Measurements from ENCODE around the gene COMMD6.
"Not testable (repeated sequence)": the region's sequence is repeated elsewhere in the genome, so short reads cannot be mapped to it uniquely, and the experiment has no call there.

Gene COMMD6

DNA sequence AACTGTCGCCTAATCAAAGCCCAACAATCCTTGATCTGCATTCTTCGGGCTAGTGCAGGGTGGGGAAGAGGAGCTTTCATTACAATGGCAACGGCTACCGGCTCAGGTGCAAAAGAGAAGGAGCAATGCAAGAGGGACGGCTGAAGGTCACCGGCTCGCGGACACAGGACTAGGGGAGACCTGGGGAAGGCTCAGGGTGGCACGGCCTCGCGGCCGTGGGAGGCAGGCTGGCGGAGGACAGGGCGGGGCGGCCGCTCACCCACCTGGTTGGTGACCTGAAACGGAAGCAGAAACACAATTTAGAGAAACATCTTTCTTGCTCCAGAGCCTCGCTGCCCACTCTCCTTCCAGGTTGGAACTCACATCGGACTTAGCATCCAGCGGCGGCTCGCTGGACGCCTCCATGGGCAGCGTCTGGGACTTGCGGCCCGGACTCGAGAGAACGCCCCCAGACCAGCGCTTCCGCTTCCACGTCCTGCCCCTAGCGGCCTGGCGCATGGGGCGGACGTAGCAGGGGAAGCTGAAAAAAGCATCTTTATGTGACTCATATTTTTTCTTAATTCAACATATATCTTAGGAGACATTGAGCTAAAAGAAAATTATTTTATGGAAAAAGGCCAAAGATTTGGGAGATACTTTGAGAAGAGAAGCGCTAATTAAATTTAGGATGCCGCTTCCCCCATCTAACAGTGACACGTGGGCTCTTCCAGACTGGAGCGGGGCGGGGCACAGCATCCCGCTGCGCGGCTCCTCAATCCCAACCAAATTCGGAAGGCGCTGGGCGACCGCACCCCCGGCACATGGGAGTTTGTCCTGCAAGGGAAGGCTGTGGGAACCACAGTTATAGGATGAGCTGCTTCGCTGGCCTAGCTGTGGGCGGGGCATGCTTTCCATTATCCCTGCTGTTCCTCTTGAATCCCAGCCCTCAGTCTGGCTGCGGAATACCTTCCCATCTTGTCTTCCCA is at the start of gene COMMD6:
Gene COMMD6, minus strand, starts transcription at position 441 of the 965 bp plus-strand sequence. Its CDS starts 36 bp downstream, at position 405.
- peak in 1 of 2 donors; percentile 34 for DNase-seq (ENCODE audit: low read depth in 2 of 2)

DNA sequence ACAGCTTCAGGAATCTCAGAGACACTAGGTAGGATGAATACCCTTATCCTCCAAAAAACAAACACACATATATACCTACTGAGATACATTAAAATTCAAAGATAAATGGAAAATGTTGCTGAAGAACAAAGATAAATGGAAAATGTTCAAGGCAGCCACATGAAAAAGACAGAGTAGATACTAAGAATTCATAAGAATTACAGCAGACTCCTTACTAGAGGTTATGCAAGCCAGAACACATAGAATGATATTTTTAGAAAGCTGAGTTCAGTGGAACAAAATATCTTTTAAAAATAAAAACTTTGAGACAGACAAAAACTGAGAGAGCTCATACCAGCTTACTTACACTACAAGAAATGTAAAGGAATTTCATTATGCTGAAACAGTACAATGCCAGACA is 47.5 kb upstream of the COMMD6 start:
- no peak for DNase-seq (ENCODE audit: low read depth in 2 of 2)

- no peak for DNase-seq (ENCODE audit: low read depth in 2 of 2)
Measured at GRCh38 chr13:75583091-75583490, 45.5 kb upstream of the COMMD6 start.

DNA sequence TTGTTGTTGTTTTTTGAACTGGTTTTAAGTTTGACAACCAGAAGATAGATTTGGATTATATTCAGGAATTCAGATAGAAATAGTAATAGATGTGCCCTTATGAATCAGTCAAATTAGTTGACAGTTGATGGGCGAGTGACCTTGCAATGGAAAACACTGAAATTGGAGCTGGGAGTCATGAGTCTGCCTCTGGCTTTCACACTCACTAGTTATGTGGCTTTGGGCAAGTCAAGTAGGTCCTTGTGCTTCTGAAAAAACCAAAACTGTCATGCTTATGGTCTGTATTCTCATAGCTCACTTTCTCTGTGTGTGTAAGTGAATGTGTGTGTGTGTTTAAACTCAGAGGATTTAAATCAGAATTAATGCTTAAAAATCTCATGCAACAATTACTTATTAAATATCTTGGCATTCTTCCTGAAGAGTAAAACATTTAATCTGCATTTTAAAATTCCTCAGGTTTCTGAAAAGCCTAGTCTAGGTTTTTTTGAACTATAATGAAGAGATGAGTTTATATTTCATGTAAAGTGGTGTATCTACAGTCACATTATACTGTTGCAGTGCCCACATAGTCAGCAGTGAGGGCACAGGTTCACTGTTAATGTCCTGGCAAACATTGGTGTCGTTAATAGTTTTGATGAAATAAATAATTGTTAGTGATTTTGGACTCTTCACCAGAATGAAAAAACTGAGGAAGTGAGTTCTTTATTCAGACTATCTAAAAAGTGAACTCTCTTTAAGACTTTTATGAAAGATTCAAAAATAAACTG is 44.4 kb upstream of the COMMD6 start:
- no peak for DNase-seq (ENCODE audit: low read depth in 2 of 2)

DNA sequence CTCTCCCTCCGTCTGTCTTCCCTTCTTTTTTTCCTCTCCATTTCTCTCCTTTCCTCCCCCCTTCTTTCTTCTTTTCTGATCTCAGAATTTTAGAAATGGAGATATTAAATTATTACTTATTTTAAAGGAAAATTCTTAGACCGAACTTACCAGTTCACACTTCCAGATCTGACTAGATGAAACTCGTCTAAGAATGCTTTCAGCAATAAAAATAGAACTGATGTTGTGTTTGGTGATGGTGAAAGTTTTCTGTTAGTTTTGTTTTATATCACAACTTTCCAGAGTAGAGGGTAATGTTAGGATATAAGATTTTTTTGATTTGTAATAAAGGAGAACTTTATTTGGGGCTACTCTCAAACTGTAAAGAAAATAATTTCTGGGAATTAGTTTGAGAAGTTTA is 41.9 kb upstream of the COMMD6 start:
- no peak for DNase-seq (ENCODE audit: low read depth in 2 of 2)

GRCh38 chr13:75569576-75569975 is 31.9 kb upstream of the COMMD6 start:
- no peak for DNase-seq (ENCODE audit: low read depth in 2 of 2)

GRCh38 chr13:75566658-75567057 is 29.0 kb upstream of the COMMD6 start:
- DNase-seq (ENCODE audit: low read depth in 2 of 2) = no peak

DNA sequence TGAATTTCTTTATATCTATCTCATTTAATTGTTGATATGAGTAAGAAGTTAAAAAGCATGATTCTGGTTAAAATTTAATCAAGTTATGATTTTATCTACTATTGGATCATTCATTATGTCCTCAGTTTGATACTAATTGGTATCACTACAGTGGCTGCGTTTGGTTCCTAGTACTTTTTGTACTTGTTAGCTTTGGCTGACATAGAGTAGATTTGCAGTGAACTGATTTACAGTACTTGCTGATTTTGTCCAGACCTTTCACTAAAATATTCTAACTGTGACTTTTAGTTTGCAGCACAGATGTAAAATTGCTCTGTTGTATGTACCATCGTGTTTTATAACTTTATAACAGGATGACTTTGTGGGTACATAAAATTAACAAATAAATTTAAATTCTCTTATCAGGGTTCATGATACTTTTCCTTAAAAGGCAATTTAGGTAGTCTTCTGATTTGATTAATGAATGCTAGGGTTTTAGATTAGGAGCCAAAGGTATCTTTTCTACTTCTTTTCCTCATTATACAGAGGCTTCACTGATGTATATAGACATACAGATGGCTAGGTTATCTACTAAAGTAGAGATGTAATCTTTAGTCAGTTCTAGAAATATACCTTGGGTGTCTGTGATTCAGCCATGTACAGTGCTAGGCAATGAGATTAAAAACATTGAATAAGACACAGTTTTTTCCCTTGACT is 20.7 kb upstream of the COMMD6 start:
- DNase-seq (ENCODE audit: low read depth in 2 of 2) = no peak

DNA sequence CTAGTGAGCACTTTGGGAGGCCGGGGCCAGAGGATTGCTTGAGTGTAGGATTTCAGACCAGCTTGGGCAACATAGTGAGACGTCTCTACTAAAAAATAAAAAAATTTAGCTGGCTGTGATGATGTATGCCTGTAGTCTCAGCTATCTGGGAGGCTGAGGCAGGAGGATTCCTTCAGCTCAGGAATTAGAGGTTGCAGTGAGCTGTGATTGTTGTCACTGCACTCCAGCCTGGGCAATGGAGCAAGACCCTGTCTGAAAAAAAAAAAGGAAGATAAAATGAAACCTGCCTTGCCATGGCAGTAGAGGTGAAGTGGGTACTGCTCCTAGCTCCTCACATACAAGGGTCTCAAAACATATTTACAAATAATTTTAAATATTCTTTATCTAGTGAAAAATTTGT is 19.3 kb upstream of the COMMD6 start:
- DNase-seq (ENCODE audit: low read depth in 2 of 2) = no peak

DNA sequence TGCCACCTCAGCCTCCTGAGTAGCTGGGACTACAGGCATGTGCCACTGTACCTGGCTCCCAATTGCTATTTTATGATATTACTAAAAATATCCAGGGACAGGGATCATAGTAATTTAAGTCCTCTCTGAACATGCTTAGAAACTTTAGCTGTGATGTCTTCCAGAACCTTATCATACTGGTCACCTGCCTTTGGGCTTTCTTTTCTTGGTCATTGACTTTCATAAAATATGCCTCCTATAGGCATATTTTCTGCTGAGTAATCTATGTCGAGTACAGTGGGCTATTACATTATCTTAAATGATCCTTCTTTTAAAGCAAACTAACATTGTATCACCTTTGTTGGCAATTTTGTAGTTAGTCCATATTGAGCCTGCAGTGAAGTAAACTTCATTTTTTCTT is 18.2 kb upstream of the COMMD6 start:
- no peak for DNase-seq (ENCODE audit: low read depth in 2 of 2)

GRCh38 chr13:75554981-75555380 is 17.3 kb upstream of the COMMD6 start:
- DNase-seq (ENCODE audit: low read depth in 2 of 2) = no peak

GRCh38 chr13:75554464-75554863 is 16.8 kb upstream of the COMMD6 start:
- no peak for DNase-seq (ENCODE audit: low read depth in 2 of 2)

DNA sequence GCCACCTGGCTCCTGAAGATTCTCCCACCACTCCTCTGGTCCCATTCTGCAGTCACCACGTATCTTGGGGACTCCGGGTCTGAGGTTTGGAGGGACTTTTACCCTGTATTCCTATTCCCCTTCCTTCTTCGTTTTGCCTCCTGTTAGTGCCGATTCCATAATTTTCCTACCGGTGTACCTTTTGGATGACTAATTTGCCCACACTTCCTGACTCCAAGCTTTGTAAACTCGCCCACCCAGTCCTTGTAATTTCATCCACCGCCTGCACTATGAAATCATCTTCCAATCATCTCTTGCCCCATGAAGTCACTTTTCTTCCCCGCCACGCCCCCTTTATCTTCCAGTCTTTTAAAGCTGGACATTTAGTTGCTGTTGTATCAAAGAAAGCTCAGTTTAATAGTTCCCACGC is 12.5 kb upstream of the COMMD6 start:
- DNase-seq (ENCODE audit: low read depth in 2 of 2) = no peak

DNA sequence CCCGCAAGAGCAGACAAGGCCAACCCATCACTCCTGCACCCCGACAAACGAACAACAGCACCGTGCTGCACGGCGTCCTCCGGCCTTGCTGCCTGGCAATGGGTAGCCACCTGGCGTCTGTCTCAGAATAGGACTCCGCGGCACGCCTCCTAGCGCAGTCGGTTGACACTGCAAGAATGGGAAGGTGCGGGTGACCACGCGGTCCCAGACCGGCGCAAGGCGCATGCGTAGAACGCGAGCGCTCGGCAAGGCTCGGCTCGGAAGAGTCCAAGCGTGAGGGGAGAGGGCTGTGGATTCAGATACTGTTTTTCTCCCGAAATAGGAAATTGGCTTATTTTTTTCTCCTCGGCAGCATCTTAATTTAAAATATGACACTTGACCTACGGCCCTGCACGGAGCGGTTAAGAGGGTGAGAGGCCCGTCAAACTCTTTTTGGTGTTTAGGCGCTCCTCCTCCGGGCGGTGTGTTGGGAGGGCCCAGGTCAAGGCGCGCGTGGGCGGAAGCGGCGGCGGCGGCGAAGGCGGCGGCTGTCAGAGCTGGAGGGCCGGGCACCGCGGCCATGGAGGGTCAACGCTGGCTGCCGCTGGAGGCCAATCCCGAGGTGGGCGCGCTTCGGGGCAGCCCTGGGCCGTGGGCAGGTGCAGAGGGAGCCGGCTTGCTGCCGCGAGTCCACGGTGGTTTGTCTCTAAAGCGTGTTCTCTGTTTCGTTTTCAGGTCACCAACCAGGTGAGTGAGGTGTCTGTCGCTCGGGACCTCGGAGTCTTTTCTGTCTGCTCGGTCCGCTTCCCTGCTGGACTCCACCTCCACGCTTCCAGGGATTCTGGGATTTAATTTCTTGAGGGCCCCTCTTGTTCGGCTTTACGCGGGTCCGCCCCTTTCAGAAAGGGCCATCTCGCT is 11.9 kb upstream of the COMMD6 start, which contains the start of gene UCHL3:
Gene UCHL3, plus strand, starts transcription at position 530 of the 897 bp plus-strand sequence. Its CDS starts 30 bp downstream, at position 560.
- DNase-seq (ENCODE audit: low read depth in 2 of 2) = peak; percentile 93 to 95

GRCh38 chr13:75547917-75548316 is 10.3 kb upstream of the COMMD6 start:
- DNase-seq (ENCODE audit: low read depth in 2 of 2) = no peak

- DNase-seq (ENCODE audit: low read depth in 2 of 2) = not testable (repeated sequence)
Measured at GRCh38 chr13:75545386-75545785, 7.7 kb upstream of the COMMD6 start.

DNA sequence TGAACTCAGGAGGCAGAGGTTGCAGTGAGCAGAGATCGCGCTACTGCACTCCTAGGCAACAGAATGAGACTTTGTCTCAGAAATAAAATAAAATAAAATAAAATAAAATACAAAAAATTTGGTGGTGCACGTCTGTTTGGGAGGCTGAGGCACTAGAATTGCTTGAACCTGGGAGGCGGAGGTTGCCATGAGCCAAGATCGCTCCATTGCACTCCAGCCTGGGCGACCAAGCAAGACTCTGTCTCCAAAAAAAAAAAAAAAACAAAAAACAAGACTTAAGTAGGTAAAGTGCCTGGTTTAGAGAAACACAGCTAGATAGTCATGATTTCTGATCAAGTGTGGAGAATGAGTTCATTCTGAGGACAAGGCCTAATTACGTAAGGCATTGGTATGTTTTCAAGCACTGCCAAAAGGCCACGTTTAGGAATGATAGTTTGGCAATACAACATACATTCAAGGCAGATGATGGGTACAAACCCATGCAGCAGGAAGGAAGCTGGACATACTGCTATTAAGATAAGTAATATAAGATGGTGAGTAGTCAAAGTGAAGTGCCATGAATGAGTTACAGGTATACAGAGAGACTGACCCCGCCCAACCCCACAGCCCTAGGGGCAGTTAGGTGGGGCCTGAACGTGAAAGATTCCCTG is 7.2 kb upstream of the COMMD6 start:
- no peak for DNase-seq (ENCODE audit: low read depth in 2 of 2)

DNA sequence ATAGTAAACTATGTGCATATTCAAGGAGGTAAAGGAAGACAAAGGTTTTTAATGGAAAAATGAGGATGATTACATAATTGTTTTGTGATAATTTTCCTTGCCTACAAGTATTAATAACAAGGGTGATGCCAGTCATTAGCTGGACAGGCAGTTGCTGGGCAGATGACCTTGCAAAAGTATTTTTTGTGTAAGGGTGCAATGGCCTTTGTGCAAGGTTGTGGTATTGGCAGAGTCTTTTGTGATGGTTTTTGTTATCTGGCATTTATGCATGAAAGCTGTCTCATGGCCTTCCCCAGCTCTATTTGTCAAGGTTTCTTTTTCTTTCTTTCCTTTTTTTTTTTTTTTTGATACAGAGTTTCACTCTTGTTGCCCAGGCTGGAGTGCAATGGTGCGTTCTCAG is 4.3 kb upstream of the COMMD6 start:
- DNase-seq (ENCODE audit: low read depth in 2 of 2) = no peak

DNA sequence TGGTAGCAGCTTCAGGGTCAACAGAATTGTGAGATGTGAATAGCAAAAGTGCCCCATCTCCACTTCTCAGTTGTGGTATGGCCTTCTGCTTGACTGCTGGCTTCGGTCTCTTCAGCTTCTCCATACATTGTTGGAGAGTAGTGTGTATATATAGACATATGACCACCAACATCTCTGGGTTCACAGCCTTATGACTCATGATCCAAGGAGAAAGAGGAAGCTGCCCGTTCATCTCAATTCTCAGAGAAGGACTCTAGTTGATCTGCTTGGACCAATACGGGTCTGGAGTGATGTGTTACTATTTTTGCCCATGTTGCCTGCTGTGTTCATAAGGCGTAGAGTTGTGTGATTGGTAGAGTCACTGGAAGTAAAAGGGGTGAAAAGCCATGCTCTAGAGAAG is 3.6 kb upstream of the COMMD6 start:
- no peak for DNase-seq (ENCODE audit: low read depth in 2 of 2)

- no peak for DNase-seq (ENCODE audit: low read depth in 2 of 2)
Measured at GRCh38 chr13:75533861-75534260, 3.8 kb downstream of the COMMD6 start.
